Subcutaneous adipose tissue (tissue), 4 donors: ENCODE results near the gene DYDC1. TPM values are rescaled to one million over a fixed set of nuclear protein-coding genes. Genes with fewer than 3 reads are reported as not detected.

Experiments used
- CTCF ChIP-seq: fragments of 450-650 bp; IDR thresholded peaks from one replicate; pipeline ENCODE4 v1.5.1; 2016; ENCODE audit warnings: low read depth, mild to moderate bottlenecking, control low read depth, antibody characterized with exemption, moderate library complexity
- total RNA-seq, 4 donors: library from RNA; depleted of rRNA; stranded (reverse); fragments of >200 nt; gene quantifications; one replicate each; pipeline ENCODE4 v1.1.0, GENCODE V29; 2016

Gene DYDC1
- total RNA-seq, 4 donors from 2014 or later: not detected

GRCh38 chr10:80365510-80365909 lies 9.0 kb upstream of the DYDC1 start:
- TF ChIP-seq CTCF: no peak

GRCh38 chr10:80359644-80360043 lies 3.1 kb upstream of the DYDC1 start:
- TF ChIP-seq CTCF: no peak

- TF ChIP-seq CTCF: no peak
These were observed 1.2 kb upstream of the DYDC1 start for GRCh38 chr10:80357851-80358125.

- TF ChIP-seq CTCF: no peak
These were observed 665 bp upstream of the DYDC1 start for GRCh38 chr10:80356989-80357850.

GRCh38 chr10:80351220-80351619 lies 5.3 kb downstream of the DYDC1 start:
- no peak for TF ChIP-seq CTCF

GRCh38 chr10:80350251-80350650 lies 6.3 kb downstream of the DYDC1 start:
- no peak for TF ChIP-seq CTCF

- no peak for TF ChIP-seq CTCF
These were observed 11.6 kb downstream of the DYDC1 start for GRCh38 chr10:80344912-80345311.
